ELF-1 (cell line): ENCODE data around the gene ADGRF3.
"Not testable (repeated sequence)": the region's sequence is repeated elsewhere in the genome, so short reads cannot be mapped to it uniquely, and the experiment has no call there.

Experiments used
- DNase-seq: peaks from one replicate; pipeline ENCODE4 v3.0.0-alpha.2; 2016; ENCODE audit warnings: low read depth, low spot score

Gene ADGRF3

GRCh38 chr2:26346454-26347053 lies at the start of gene ADGRF3:
TSS of gene ADGRF3 (minus strand) at chr2:26346789. CDS start at chr2:26346234, 555 bp downstream.
- peak; percentile 58 for DNase-seq

- DNase-seq: no peak
Observed at GRCh38 chr2:26395394-26395793, 48.8 kb upstream of the ADGRF3 start.

GRCh38 chr2:26394694-26395093 lies 48.1 kb upstream of the ADGRF3 start:
- no peak for DNase-seq

- no peak for DNase-seq
Observed at GRCh38 chr2:26387189-26387588, 40.6 kb upstream of the ADGRF3 start.

- DNase-seq: no peak
Observed at GRCh38 chr2:26384597-26384996, 38.0 kb upstream of the ADGRF3 start.

GRCh38 chr2:26384183-26384582 lies 37.6 kb upstream of the ADGRF3 start:
- peak; percentile 40 for DNase-seq

GRCh38 chr2:26382564-26382963 lies 36.0 kb upstream of the ADGRF3 start:
- DNase-seq: no peak

- DNase-seq: no peak
Observed at GRCh38 chr2:26380281-26380680, 33.7 kb upstream of the ADGRF3 start.

- no peak for DNase-seq
Observed at GRCh38 chr2:26376799-26377198, 30.2 kb upstream of the ADGRF3 start.

GRCh38 chr2:26370909-26371308 lies 24.3 kb upstream of the ADGRF3 start:
- not testable (repeated sequence) for DNase-seq

- not testable (repeated sequence) for DNase-seq
Observed at GRCh38 chr2:26369664-26370063, 23.1 kb upstream of the ADGRF3 start.

GRCh38 chr2:26366957-26367356 lies 20.4 kb upstream of the ADGRF3 start:
- no peak for DNase-seq

- DNase-seq: no peak
Observed at GRCh38 chr2:26364669-26365068, 18.1 kb upstream of the ADGRF3 start.

GRCh38 chr2:26363958-26364357 lies 17.4 kb upstream of the ADGRF3 start:
- no peak for DNase-seq

- DNase-seq: no peak
Observed at GRCh38 chr2:26363323-26363722, 16.7 kb upstream of the ADGRF3 start.

- no peak for DNase-seq
Observed at GRCh38 chr2:26359886-26360473, 13.4 kb upstream of the ADGRF3 start.

- no peak for DNase-seq
Observed at GRCh38 chr2:26356771-26357170, 10.2 kb upstream of the ADGRF3 start.

- no peak for DNase-seq
Observed at GRCh38 chr2:26356111-26356510, 9.5 kb upstream of the ADGRF3 start.

GRCh38 chr2:26355038-26355995 lies 8.7 kb upstream of the ADGRF3 start:
- peak; percentile 17 for DNase-seq

GRCh38 chr2:26354469-26354868 lies 7.9 kb upstream of the ADGRF3 start:
- not testable (repeated sequence) for DNase-seq

- DNase-seq: no peak
Observed at GRCh38 chr2:26352892-26353291, 6.3 kb upstream of the ADGRF3 start.

- no peak for DNase-seq
Observed at GRCh38 chr2:26351375-26352090, 4.9 kb upstream of the ADGRF3 start.
